Activated CD4-positive, CD25-positive, alpha-beta regulatory T cell treated with anti-CD3 and anti-CD28 coated beads, Interleukin-2, amount 50 U/mL, for 72 hours (primary cell): Measurements from ENCODE around the gene RCBTB2.

ENCODE experiments used
- DNase-seq: peaks from one replicate; pipeline ENCODE4 v3.0.0; 2021

The RCBTB2 gene

GRCh38 chr13:48562296-48563066 lies 29.6 kb upstream of the RCBTB2 start:
- no peak for DNase-seq

GRCh38 chr13:48561466-48562235 lies 28.8 kb upstream of the RCBTB2 start:
- no peak for DNase-seq

GRCh38 chr13:48560657-48561337 lies 27.9 kb upstream of the RCBTB2 start:
- no peak for DNase-seq

- DNase-seq: no peak
Observed at GRCh38 chr13:48559638-48560320, 26.9 kb upstream of the RCBTB2 start.

GRCh38 chr13:48556817-48557216 lies 23.9 kb upstream of the RCBTB2 start:
- DNase-seq: no peak

- no peak for DNase-seq
Observed at GRCh38 chr13:48555441-48555840, 22.6 kb upstream of the RCBTB2 start.

- no peak for DNase-seq
Observed at GRCh38 chr13:48551329-48551728, 18.4 kb upstream of the RCBTB2 start.

GRCh38 chr13:48549658-48550057 lies 16.8 kb upstream of the RCBTB2 start:
- DNase-seq: no peak

GRCh38 chr13:48547663-48548092 lies 14.8 kb upstream of the RCBTB2 start:
- no peak for DNase-seq

- DNase-seq: no peak
Observed at GRCh38 chr13:48545608-48546007, 12.7 kb upstream of the RCBTB2 start.

- no peak for DNase-seq
Observed at GRCh38 chr13:48542581-48543341, 9.9 kb upstream of the RCBTB2 start.

- no peak for DNase-seq
Observed at GRCh38 chr13:48542138-48542537, 9.3 kb upstream of the RCBTB2 start.

- no peak for DNase-seq
Observed at GRCh38 chr13:48539550-48539949, 6.7 kb upstream of the RCBTB2 start.

GRCh38 chr13:48536621-48537250 lies 3.9 kb upstream of the RCBTB2 start:
- no peak for DNase-seq

- no peak for DNase-seq
Observed at GRCh38 chr13:48535766-48536165, 2.9 kb upstream of the RCBTB2 start.

GRCh38 chr13:48534911-48535501 lies 2.1 kb upstream of the RCBTB2 start:
- DNase-seq: no peak

- DNase-seq: no peak
Observed at GRCh38 chr13:48533961-48534600, 1.2 kb upstream of the RCBTB2 start.

GRCh38 chr13:48532256-48532505 lies 699 bp downstream of the RCBTB2 start:
- no peak for DNase-seq

GRCh38 chr13:48531416-48532255 lies 1.2 kb downstream of the RCBTB2 start:
- no peak for DNase-seq

GRCh38 chr13:48530833-48531232 lies 2.0 kb downstream of the RCBTB2 start:
- DNase-seq: no peak
